GM12878 (cell line): ENCODE results near the gene AKAP13. TPM values are rescaled to one million over a fixed set of nuclear protein-coding genes. Genes with fewer than 3 reads are reported as not detected.

ENCODE experiments used
- BRCA1 ChIP-seq: IDR thresholded peaks from 2 replicates; pipeline ENCODE4 v1.6.1; 2011; ENCODE audit warnings: low read depth, low read length, improper control_type of control experiment
- CBX3 ChIP-seq: fragments of 200-600 bp; sonication (generic); IDR thresholded peaks from 2 replicates; pipeline ENCODE4 v1.6.1; 2016; ENCODE audit warnings: low read depth, borderline replicate concordance
- CBX5 ChIP-seq: sonication (generic); IDR thresholded peaks from 2 replicates; pipeline ENCODE4 v1.6.1; 2016; ENCODE audit warnings: low read depth, moderate library complexity, mild to moderate bottlenecking, inconsistent platforms
- EZH2 ChIP-seq: IDR thresholded peaks from 2 replicates; pipeline ENCODE4 v1.6.1; 2012; ENCODE audit warnings: low read depth, mild to moderate bottlenecking, control low read depth, inconsistent platforms, low read length, borderline replicate concordance; ENCODE audit not compliant: control insufficient read depth
- MXI1 ChIP-seq: fragments of 150-350 bp; IDR thresholded peaks from 2 replicates; pipeline ENCODE4 v1.6.1; 2011; ENCODE audit warnings: low read depth, mild to moderate bottlenecking, inconsistent platforms, low read length, improper control_type of control experiment
- SIN3A ChIP-seq: IDR thresholded peaks from 2 replicates; pipeline ENCODE4 v1.6.1; 2012; ENCODE audit warnings: low read depth, low read length, improper control_type of control experiment
- SRF ChIP-seq, 2 experiments: IDR thresholded peaks; 2 replicates each; pipeline ENCODE4 v1.6.1; 2011; ENCODE audit warnings: low read depth in 2 of 2, low read length in 2 of 2, mild to moderate bottlenecking in 1 of 2, moderate library complexity in 1 of 2
- SUZ12 ChIP-seq: fragments of 200-600 bp; sonication (generic); IDR thresholded peaks from one replicate; pipeline ENCODE4 v1.6.1; 2018; ENCODE audit warnings: antibody characterized with exemption, mild to moderate bottlenecking; ENCODE audit not compliant: unreplicated experiment
- TAF1 ChIP-seq: IDR thresholded peaks from 2 replicates; pipeline ENCODE4 v1.6.1; 2011; ENCODE audit warnings: mild to moderate bottlenecking, low read depth, low read length, borderline replicate concordance
- TCF3 ChIP-seq: IDR thresholded peaks from 2 replicates; pipeline ENCODE4 v1.6.1; 2012; ENCODE audit warnings: low read depth, mild to moderate bottlenecking, low read length, borderline replicate concordance; ENCODE audit not compliant: insufficient read depth
- TCF7 ChIP-seq: IDR thresholded peaks from 2 replicates; pipeline ENCODE4 v1.6.1; 2014; ENCODE audit warnings: antibody characterized with exemption, borderline replicate concordance
- WRNIP1 ChIP-seq: IDR thresholded peaks from 2 replicates; pipeline ENCODE4 v1.6.1; 2011; ENCODE audit warnings: low read depth, low read length, improper control_type of control experiment, borderline replicate concordance
- YY1 ChIP-seq: IDR thresholded peaks from 2 replicates; pipeline ENCODE4 v1.6.1; 2011; ENCODE audit warnings: low read depth, mild to moderate bottlenecking, low read length
- polyA plus RNA-seq, 11 experiments: library from polyadenylated mRNA; depleted of rRNA in 4 of 11; unstranded in 6 of 11; stranded (reverse) in 5 of 11; fragments of >200 nt; fragmentation: Nextera tagmentation in 4 of 11; fragmentation: Illumina TruSeq in 1 of 11; extraction: Ambion mirVana in 4 of 11; extraction: Trizol in 1 of 11; gene quantifications; 1 replicate in 1 of 11; 2 replicates in 10 of 11; pipeline versions ENCODE4 v1.2.1 to v1.2.3, GENCODE V29; 2011 to 2016; ENCODE audit warnings: inconsistent platforms in 2 of 11, missing spikeins in 2 of 11, low read depth in 1 of 11
- total RNA-seq, 4 experiments: library from RNA; depleted of rRNA in 3 of 4; stranded (reverse); fragments of >200 nt in 3 of 4; fragmentation: Illumina TruSeq in 1 of 4; extraction: Trizol in 1 of 4; gene quantifications; 2 replicates each; pipeline versions ENCODE4 v1.2.1 to v1.2.3, GENCODE V29; 2013 to 2021
- TF ChIP-seq, protein P1 (sequence below): fragments of 450-650 bp; IDR thresholded peaks from 2 replicates; pipeline ENCODE4 v1.6.1; 2017; ENCODE audit warnings: mild to moderate bottlenecking, low read depth, inconsistent platforms; ENCODE audit not compliant: poor library complexity, severe bottlenecking
- TF ChIP-seq, protein P2 (sequence below): fragments of 450-650 bp; IDR thresholded peaks from 2 replicates; pipeline ENCODE4 v1.6.1; 2016; ENCODE audit warnings: mild to moderate bottlenecking, moderate library complexity, borderline replicate concordance
- TF ChIP-seq, protein P3 (sequence below): fragments of 450-650 bp; formaldehyde crosslinking; IDR thresholded peaks from 2 replicates; pipeline ENCODE4 v1.4.0; 2020; ENCODE audit warnings: mild to moderate bottlenecking, moderate library complexity
- TF ChIP-seq, protein P4 (sequence below): fragments of 450-650 bp; conservative IDR thresholded peaks from 2 replicates; pipeline ENCODE4 v1.6.1; 2017; ENCODE audit warnings: mild to moderate bottlenecking, moderate library complexity

Gene AKAP13
- total and polyA plus RNA-seq, 10 of the 15 experiments (the other 5 are each of a cell fraction or from before 2014, with no cell fraction given), result 14.4 to 74.9 (median 55.1) TPM

DNA sequence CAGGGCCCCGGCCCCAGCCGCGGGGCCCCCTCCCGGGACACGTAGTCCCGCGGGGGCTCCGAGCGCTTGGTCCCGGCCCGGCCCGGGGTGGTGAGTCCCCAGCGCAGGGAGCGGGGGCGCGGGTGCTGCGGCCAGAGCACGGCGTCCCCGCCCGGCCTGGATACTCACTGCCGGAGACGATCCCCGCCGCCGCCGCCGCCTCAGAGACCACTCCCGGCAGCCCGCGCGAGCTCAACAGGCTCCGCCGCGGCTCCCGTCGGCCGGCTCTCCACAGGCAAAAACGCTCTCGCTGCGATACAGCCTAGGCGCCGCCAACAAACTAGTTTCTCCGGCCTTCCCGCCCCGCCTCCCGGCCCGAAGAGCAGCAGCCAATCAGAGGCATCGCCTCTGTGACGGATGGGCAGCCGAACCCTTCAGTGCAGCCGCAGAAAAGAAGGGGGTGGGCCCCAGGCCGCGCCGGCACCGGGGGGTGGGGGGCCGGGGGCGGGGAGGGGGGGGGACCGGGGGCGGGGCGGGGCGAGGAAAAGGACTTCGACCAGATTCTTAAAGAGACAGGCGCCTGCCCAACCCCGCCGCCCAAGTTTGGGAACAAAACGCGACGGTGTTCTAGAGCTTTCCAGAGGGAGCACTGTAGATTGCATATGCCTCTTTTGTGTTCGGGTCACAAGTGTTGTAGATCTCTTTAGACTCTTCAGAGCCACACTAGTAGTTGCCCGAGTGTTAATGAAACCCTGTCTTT is 414.4 kb downstream of the AKAP13 start, which contains the start of gene KLHL25 (continued):
- TF ChIP-seq CBX3 (no peak), SUZ12 (no peak), EZH2 (no peak), MXI1 (no peak), CBX5 (no peak), SRF (IDR thresholded peaks at IDR 0.05; ENCODE audit: low read depth in 2 of 2, low read length in 2 of 2) (no peak), YY1 (no peak), SIN3A (no peak), TCF7 (no peak), WRNIP1 (no peak), BRCA1 (no peak), TAF1 (peak; percentile 62; the same call in 1 of the 2 replicates), TCF3 (no peak)
- TF ChIP-seq, protein P1, sequence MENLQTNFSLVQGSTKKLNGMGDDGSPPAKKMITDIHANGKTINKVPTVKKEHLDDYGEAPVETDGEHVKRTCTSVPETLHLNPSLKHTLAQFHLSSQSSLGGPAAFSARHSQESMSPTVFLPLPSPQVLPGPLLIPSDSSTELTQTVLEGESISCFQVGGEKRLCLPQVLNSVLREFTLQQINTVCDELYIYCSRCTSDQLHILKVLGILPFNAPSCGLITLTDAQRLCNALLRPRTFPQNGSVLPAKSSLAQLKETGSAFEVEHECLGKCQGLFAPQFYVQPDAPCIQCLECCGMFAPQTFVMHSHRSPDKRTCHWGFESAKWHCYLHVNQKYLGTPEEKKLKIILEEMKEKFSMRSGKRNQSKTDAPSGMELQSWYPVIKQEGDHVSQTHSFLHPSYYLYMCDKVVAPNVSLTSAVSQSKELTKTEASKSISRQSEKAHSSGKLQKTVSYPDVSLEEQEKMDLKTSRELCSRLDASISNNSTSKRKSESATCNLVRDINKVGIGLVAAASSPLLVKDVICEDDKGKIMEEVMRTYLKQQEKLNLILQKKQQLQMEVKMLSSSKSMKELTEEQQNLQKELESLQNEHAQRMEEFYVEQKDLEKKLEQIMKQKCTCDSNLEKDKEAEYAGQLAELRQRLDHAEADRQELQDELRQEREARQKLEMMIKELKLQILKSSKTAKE, result no peak
- TF ChIP-seq, protein P2, sequence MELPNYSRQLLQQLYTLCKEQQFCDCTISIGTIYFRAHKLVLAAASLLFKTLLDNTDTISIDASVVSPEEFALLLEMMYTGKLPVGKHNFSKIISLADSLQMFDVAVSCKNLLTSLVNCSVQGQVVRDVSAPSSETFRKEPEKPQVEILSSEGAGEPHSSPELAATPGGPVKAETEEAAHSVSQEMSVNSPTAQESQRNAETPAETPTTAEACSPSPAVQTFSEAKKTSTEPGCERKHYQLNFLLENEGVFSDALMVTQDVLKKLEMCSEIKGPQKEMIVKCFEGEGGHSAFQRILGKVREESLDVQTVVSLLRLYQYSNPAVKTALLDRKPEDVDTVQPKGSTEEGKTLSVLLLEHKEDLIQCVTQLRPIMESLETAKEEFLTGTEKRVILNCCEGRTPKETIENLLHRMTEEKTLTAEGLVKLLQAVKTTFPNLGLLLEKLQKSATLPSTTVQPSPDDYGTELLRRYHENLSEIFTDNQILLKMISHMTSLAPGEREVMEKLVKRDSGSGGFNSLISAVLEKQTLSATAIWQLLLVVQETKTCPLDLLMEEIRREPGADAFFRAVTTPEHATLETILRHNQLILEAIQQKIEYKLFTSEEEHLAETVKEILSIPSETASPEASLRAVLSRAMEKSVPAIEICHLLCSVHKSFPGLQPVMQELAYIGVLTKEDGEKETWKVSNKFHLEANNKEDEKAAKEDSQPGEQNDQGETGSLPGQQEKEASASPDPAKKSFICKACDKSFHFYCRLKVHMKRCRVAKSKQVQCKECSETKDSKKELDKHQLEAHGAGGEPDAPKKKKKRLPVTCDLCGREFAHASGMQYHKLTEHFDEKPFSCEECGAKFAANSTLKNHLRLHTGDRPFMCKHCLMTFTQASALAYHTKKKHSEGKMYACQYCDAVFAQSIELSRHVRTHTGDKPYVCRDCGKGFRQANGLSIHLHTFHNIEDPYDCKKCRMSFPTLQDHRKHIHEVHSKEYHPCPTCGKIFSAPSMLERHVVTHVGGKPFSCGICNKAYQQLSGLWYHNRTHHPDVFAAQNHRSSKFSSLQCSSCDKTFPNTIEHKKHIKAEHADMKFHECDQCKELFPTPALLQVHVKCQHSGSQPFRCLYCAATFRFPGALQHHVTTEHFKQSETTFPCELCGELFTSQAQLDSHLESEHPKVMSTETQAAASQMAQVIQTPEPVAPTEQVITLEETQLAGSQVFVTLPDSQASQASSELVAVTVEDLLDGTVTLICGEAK, result no peak
- TF ChIP-seq, protein P3, sequence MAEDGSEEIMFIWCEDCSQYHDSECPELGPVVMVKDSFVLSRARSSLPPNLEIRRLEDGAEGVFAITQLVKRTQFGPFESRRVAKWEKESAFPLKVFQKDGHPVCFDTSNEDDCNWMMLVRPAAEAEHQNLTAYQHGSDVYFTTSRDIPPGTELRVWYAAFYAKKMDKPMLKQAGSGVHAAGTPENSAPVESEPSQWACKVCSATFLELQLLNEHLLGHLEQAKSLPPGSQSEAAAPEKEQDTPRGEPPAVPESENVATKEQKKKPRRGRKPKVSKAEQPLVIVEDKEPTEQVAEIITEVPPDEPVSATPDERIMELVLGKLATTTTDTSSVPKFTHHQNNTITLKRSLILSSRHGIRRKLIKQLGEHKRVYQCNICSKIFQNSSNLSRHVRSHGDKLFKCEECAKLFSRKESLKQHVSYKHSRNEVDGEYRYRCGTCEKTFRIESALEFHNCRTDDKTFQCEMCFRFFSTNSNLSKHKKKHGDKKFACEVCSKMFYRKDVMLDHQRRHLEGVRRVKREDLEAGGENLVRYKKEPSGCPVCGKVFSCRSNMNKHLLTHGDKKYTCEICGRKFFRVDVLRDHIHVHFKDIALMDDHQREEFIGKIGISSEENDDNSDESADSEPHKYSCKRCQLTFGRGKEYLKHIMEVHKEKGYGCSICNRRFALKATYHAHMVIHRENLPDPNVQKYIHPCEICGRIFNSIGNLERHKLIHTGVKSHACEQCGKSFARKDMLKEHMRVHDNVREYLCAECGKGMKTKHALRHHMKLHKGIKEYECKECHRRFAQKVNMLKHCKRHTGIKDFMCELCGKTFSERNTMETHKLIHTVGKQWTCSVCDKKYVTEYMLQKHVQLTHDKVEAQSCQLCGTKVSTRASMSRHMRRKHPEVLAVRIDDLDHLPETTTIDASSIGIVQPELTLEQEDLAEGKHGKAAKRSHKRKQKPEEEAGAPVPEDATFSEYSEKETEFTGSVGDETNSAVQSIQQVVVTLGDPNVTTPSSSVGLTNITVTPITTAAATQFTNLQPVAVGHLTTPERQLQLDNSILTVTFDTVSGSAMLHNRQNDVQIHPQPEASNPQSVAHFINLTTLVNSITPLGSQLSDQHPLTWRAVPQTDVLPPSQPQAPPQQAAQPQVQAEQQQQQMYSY (CRISPR knock-in tag), result no peak
- TF ChIP-seq, protein P4, sequence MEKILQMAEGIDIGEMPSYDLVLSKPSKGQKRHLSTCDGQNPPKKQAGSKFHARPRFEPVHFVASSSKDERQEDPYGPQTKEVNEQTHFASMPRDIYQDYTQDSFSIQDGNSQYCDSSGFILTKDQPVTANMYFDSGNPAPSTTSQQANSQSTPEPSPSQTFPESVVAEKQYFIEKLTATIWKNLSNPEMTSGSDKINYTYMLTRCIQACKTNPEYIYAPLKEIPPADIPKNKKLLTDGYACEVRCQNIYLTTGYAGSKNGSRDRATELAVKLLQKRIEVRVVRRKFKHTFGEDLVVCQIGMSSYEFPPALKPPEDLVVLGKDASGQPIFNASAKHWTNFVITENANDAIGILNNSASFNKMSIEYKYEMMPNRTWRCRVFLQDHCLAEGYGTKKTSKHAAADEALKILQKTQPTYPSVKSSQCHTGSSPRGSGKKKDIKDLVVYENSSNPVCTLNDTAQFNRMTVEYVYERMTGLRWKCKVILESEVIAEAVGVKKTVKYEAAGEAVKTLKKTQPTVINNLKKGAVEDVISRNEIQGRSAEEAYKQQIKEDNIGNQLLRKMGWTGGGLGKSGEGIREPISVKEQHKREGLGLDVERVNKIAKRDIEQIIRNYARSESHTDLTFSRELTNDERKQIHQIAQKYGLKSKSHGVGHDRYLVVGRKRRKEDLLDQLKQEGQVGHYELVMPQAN, result peak; percentile 68
